Endometrial microvascular endothelial cells (primary cell): ENCODE data around the gene MRGPRX4. TPM values are rescaled to one million over a fixed set of nuclear protein-coding genes. Genes with fewer than 3 reads are reported as not detected.
"Not testable (repeated sequence)": the region's sequence is repeated elsewhere in the genome, so short reads cannot be mapped to it uniquely, and the experiment has no call there.

Experiments
- in situ Hi-C: cut with HindIII; loops from 2 replicates; pipeline ENCODE4 v1.10.0; 2017; ENCODE audit warnings: low sequenced_read_pairs, low pct_unique_long_range_greater_than_20kb; ENCODE audit errors: inconsistent ontology term
- total RNA-seq: library from RNA; depleted of rRNA; stranded (reverse); fragments of >200 nt; gene quantifications from one replicate; pipeline ENCODE4 v1.2.3, GENCODE V29; 2015; ENCODE audit errors: inconsistent ontology term

MRGPRX4 gene
- total RNA-seq, result not detected

DNA sequence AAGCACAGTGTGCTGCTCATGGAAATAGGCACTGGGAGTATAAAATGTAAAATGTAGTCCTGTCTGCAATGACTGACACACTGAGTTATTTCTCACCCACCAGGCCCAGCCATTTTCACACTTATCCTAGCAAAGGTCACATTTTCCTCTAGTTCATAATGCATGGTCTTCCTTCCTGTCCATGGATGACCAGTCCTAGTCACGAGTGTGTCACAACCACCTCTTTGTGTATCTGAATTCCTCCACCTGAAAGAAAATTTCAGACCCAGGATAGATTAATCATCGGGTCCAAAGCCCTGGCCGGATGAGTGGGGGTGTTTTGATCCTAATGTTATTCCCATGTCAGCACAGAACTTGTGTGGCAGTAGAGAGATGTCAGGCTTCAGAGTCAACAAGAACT, at the start of gene MRGPRX4:
MRGPRX4 (plus strand) TSS at position 172 of the 400 bp plus-strand sequence. CDS start 420 bp downstream, outside the sequence.
- in situ Hi-C loops, result no loop called here

- in situ Hi-C loops, result not testable (repeated sequence)
Measured at GRCh38 chr11:18131115-18131514, 41.5 kb upstream of the MRGPRX4 start.

DNA sequence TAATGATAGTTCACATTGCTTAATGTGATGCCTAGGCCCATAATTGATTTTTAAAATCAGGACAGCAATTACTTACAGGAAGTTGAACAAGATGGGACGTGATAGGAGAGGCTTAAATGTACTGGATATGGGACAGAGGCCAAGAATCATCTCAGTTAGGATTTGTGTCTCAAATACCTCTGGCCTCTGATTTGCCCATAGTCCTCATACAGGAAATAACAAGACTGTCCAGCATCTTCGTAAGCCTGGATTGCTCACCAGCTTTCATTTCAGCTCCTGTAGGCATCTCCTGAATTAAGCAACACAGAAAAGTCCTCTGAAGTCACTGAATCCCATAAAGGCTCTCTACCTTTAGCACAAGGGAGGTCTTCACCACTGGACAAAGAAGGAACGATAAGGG, 40.3 kb upstream of the MRGPRX4 start, which contains the start of gene MRGPRX3:
MRGPRX3 (plus strand) TSS at position 231 of the 400 bp plus-strand sequence. CDS start 4,632 bp downstream, outside the sequence.
- in situ Hi-C loops, result no loop called here

DNA sequence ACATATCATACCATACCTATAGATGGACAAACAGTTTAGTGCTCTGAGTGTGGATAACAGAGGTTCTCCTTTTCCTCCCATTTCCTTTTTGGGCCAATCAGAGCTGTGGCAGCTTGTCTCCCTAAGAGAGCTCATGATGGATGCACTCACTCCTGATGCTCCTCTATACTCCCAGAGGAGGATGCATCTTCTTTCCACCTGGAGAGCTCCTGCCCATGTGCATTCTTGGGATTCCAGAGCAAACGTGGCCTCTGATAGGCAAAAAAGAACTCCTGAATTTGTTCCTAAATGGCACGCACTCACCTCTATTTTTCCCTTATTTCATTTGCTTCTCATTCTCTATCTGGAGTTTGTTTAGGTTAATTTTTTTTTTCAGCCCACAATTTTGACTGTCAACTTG, 37.3 kb upstream of the MRGPRX4 start:
- in situ Hi-C loops, result no loop called here

DNA sequence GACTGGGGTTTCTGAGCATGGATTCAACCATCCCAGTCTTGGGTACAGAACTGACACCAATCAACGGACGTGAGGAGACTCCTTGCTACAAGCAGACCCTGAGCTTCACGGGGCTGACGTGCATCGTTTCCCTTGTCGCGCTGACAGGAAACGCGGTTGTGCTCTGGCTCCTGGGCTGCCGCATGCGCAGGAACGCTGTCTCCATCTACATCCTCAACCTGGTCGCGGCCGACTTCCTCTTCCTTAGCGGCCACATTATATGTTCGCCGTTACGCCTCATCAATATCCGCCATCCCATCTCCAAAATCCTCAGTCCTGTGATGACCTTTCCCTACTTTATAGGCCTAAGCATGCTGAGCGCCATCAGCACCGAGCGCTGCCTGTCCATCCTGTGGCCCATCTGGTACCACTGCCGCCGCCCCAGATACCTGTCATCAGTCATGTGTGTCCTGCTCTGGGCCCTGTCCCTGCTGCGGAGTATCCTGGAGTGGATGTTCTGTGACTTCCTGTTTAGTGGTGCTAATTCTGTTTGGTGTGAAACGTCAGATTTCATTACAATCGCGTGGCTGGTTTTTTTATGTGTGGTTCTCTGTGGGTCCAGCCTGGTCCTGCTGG, 35.3 kb upstream of the MRGPRX4 start:
- in situ Hi-C loops, result no loop called here

- in situ Hi-C loops, result no loop called here
Measured at GRCh38 chr11:18140145-18140544, 32.5 kb upstream of the MRGPRX4 start.

- in situ Hi-C loops, result no loop called here
Measured at GRCh38 chr11:18144243-18144642, 28.4 kb upstream of the MRGPRX4 start.

DNA sequence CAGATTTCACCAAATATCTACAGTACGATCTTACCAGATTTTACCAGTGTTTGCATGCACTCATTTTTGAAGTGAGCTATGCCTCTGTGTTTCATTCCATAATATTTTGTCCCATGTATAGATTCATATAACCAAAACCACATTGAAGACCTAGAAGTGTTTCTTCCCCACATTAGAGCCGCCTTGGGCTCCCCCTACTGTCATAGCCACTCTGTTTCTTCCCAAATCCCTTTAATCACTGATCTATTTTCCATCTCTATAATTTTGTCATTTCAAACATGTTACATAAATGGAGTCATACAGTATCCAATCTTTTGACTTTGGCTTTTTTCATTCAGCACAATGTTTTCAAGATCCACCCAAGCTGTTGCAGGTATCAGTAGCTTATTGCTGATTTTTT, 27.6 kb upstream of the MRGPRX4 start:
- in situ Hi-C loops, result no loop called here

DNA sequence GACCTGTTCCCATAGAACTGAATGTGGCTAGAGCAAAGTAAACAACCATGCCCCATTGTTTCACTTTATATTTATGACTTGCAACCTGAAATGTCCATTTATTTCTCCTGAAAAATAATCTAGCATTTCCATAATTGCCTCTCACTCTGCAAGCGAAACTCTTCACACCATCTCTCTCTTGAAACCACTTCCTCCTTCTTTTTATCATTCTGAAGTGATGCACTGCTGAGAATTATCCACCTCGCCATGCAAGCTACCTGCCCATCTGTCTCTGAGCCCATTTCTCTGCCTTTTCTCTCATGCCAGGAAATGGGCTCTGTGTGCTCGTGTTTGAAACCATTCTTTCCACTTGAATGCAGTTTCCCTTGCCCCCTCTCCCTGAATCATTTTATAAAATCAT, 26.8 kb upstream of the MRGPRX4 start:
- in situ Hi-C loops, result no loop called here

DNA sequence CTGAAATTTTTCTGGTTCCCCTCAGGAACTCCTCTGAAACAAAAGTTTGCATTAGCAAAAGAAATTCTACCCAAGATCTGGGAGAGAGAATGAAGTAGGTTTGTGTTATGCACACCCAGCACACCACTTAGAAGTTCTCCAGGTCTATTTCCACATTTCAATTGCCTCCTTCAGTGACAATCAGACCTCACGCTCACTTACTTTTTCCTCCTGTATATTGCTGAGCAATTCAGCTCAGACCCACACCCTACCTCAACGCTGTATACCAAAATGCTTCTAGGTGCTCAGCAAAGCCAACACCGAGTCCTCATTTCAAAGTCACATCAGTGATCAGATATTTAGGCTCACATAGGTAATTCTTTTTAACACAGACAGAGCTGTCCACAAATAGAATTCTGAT, 21.1 kb upstream of the MRGPRX4 start:
- in situ Hi-C loops, result no loop called here

- in situ Hi-C loops, result no loop called here
Measured at GRCh38 chr11:18168372-18168771, 4.3 kb upstream of the MRGPRX4 start.

DNA sequence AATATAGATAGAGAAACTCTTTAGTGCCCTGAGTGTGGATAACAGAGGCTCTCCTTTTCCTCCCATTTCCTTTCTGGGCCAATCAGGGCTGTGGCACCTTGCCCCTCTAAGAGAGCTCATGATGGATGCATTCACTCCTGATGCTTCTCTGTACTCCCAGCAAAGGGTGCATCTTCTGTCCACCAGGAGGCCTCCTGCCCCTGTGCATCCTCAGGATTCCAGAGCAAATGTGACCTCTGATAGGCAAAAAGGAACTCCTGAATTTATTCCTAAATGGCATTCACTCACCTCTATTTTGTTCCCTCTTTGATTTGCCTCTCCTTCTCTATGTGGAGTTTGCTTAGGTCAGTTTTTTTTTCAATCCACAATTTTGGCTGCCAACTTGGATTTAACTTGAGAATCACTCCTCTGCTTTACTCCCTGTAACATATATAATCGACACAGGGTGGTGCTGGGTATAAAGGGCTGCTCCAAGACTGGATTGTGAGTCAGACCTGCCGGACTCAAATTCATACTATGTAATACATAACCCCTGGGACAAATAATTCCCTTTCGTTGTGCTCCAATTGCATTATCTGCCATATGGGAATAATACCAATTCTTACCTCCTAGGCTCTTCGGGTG, 1.1 kb upstream of the MRGPRX4 start:
- in situ Hi-C loops, result no loop called here

- in situ Hi-C loops, result no loop called here
Measured at GRCh38 chr11:18173225-18173866, 709 bp downstream of the MRGPRX4 start.

GRCh38 chr11:18188796-18189195, 16.2 kb downstream of the MRGPRX4 start:
- in situ Hi-C loops, result no loop called here

DNA sequence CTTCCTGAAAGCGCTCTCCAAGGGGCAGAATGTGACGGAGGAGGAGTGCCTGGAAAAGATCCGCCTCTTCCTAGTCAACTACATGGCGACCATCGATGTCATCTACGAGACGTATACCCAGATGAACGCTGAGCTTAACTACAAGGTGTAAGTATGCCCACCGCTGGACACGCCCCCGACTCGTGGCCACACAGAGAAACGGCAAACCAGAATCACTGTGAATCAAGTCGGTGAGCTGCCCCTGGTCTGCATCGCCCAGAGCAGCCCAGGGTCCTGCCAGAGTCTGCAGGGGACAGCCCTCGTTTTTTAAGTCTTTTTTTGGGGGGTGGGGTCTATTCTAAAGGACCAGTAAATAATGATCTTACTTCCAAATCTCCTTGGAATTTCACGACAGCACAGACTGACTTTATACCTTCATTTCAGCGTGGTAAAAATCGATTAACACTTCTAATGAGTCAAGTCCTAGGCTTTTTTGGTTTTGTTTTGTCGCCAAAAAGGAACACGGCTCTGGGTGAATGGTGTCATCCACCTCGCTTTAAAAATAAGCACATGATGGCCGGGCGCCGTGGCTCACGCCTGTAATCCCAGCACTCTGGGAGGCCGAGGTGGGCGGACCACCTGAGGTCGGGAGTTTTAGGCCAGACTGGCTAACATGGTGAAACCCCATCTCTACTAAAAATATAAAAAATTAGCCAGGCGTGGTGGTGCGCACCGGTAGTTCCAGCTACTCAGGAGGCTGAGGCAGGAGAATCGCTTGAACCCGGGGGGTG, 17.0 kb downstream of the MRGPRX4 start:
- in situ Hi-C loops, result not testable (repeated sequence)

DNA sequence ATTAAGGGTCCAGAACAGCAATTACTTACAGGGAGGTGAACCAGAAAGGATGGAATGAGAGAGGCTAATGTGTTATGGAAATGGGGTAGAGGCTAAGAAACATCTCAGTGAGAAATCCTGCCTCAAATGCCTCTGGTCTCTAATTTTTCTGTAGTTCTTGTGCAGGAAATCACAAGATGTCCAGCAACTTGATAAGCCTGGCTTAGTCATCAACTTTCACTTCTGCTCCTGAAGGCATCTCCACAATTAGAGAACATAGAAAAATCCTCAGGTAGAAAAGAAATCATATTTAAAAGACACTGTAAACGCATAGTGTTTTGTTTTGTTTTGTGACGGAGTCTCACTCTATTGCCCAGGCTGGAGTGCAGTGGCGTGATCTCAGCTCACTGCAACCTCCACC, 18.7 kb downstream of the MRGPRX4 start:
- in situ Hi-C loops, result no loop called here

DNA sequence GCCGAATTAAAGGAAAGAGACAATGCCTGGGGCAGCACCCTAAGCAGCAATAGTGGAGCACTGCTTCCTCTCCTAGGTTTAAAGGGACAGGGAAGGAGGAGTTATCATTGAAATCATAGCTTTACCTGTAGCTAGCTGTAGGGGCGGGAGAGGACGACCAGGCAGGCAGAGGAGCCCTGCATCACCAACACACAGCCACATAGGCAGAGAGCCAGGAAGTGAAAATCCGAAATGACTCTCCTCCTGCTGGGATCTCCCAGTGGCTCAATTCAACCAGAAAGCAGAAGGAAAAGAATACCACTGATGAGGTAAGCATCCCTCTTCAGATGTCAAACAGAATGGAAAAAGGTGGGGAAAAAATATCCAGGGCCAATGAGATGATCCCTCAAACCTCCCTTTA, 20.4 kb downstream of the MRGPRX4 start:
- in situ Hi-C loops, result no loop called here

DNA sequence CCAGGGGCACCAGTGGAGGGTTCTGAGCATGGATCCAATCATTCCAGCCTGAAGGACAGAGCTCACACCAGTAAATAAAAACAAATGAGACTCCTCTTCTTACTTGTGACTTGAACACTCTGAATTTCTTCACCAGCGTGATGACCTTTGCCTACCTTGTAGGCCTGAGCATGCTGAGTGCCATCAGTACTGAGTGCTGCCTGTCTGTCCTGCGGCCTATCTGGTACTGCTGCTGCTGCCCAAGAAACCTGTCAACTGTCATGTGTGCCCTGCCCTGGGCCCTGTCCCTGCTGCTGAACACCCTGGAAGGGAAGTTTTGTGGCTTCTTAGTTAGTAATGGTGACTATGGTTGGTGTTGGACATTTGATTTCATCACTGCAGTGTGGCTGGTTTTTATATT, 23.9 kb downstream of the MRGPRX4 start:
- in situ Hi-C loops, result no loop called here

DNA sequence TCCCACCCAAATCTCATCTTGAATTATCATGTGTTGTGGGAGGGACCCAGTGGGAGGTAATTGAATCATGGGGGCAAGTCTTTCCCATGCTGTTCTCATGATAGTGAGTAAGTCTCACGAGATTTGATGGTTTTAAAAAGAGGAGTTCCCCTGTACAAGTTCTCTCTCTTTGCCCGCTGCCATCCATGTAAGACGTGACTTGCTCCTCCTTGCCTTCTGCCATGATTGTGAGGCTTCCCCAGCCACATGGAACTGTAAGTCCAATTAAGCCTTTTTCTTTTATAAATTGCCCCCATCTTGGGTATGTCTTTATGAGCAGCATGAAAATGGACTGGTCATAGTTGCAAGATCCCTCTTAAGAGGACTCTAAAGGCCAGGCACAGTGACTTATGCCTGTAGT, 25.1 kb downstream of the MRGPRX4 start:
- in situ Hi-C loops, result not testable (repeated sequence)

DNA sequence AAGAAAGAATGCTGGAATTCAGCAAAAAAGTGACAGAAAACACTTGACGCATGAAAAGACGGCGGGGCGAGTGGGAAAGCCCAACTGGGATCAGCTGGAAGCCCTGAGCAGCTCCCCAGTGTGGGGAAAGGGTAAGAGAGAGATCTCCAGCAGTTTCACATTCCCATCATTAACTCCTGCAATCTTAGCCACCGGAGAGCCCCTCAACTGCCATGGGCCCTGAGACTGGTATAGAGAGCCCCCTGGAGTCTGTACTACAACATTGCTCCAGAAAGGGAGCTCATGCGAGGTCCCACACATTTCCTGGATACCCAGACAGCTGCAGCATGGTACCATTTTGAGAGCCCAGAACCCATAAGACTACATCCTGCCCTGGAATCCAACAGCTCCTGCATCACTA, 31.1 kb downstream of the MRGPRX4 start:
- in situ Hi-C loops, result no loop called here
